GM10248 (cell line): ENCODE data around the gene ATPAF2.
A peak's percentile ranks its signal among the peaks of the same experiment; 100 is the strongest.

Source experiments
- CTCF ChIA-PET: fragments of 300-600 bp; sonication (Branson Sonifier 250); formaldehyde crosslinking; extraction: SDS; loops from one replicate; lab custom pipeline; 2021; ENCODE audit warnings: antibody characterized with exemption; lab: Yijun Ruan, JAX
- POLR2A ChIA-PET: fragments of 350-650 bp; sonication (Branson Sonifier 250); formaldehyde crosslinking; extraction: SDS; loops from one replicate; lab custom pipeline; 2020; ENCODE audit warnings: antibody characterized with exemption; lab: Yijun Ruan, JAX
- DNase-seq: peaks from one replicate; pipeline ENCODE4 v3.0.0; 2012; ENCODE audit errors: extremely low spot score
- TF ChIP-seq, protein P1 (sequence below): IDR thresholded peaks from 2 replicates; pipeline ENCODE4 v1.5.1; 2012; ENCODE audit warnings: mild to moderate bottlenecking, low read depth; ENCODE audit errors: extremely low read depth, missing control alignments, control extremely low read depth

The ATPAF2 gene

GRCh38 chr17:18041776-18042175 is 2.8 kb upstream of the ATPAF2 start:
- ChIA-PET POLR2A (interaction anchor here (0.8 kb wide), 1 partner anchor 371 kb away, joined by 3 read pairs; no protein-coding TSS in a partner anchor), CTCF (interaction anchor here (0.6 kb wide), 1 partner anchor 152 kb away, joined by 3 read pairs; no protein-coding TSS in a partner anchor)
- TF ChIP-seq, protein P1, sequence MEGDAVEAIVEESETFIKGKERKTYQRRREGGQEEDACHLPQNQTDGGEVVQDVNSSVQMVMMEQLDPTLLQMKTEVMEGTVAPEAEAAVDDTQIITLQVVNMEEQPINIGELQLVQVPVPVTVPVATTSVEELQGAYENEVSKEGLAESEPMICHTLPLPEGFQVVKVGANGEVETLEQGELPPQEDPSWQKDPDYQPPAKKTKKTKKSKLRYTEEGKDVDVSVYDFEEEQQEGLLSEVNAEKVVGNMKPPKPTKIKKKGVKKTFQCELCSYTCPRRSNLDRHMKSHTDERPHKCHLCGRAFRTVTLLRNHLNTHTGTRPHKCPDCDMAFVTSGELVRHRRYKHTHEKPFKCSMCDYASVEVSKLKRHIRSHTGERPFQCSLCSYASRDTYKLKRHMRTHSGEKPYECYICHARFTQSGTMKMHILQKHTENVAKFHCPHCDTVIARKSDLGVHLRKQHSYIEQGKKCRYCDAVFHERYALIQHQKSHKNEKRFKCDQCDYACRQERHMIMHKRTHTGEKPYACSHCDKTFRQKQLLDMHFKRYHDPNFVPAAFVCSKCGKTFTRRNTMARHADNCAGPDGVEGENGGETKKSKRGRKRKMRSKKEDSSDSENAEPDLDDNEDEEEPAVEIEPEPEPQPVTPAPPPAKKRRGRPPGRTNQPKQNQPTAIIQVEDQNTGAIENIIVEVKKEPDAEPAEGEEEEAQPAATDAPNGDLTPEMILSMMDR: no peak
- DNase-seq: no peak

DNA sequence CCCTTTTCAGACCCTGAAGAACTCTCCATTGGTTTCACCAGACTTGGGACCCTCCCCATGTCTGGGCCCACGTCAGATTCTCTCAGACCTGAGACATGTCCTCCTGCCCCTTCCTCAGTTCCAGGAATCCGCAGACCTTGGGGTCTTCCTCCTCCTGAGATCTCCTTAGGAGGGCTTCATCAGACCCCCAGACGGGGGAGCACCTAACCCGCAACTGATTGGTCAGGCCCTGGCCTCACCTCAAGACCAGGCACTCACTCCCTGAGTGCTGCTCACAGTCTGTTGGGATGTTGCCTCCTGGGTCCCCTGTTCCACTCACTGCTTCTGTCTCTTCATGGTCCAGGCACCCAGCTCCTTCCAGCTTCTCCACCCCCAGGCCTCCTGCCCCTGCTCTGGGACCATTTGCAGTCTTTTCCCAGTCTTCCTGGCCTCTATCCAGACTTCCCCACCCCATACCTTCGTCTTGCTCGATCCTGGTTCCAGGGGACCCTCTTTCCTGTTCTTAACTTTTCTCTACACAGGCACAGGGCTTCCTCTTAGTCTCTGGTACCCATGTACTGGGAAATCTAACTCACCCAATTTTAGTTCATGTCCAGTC is 1.4 kb upstream of the ATPAF2 start:
- DNase-seq: no peak
- ChIA-PET CTCF (no interaction called here), POLR2A (no interaction called here)
- TF ChIP-seq, protein P1: no peak

DNA sequence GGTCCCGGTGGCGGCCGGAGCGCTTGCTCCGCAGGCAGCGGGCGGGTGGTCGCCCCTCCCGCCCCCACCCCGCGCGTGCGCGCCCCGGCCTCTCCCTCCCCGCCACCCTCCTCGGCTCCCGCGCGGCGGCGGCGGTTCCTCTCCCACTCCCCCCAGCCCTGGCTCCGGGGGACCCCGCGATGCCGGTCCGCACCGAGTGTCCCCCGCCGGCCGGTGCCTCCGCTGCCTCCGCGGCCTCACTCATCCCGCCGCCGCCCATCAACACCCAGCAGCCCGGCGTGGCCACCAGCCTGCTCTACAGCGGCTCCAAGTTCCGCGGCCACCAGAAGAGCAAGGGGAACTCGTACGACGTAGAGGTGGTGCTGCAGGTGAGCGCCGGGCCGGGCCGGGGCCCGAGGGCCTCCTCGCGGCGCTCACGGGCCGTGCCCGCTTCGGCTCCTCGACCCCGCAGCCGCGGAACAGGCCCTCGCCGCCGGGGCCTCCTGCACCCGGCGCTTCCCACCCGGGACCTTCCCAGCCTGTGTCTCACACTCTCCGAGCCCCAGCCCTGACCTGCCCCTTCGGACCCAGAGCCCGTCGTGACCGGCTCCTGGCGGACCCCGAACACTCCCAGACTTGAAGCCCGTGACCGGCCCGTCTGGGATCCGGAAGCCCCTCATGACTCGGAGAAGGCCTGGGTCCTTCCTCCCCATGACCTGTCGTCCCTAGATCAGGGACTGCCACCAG is 730 bp upstream of the ATPAF2 start:
- DNase-seq: peak; percentile 71
- POLR2A ChIA-PET: no interaction called here
- CTCF ChIA-PET: no interaction called here
- TF ChIP-seq, protein P1: no peak

DNA sequence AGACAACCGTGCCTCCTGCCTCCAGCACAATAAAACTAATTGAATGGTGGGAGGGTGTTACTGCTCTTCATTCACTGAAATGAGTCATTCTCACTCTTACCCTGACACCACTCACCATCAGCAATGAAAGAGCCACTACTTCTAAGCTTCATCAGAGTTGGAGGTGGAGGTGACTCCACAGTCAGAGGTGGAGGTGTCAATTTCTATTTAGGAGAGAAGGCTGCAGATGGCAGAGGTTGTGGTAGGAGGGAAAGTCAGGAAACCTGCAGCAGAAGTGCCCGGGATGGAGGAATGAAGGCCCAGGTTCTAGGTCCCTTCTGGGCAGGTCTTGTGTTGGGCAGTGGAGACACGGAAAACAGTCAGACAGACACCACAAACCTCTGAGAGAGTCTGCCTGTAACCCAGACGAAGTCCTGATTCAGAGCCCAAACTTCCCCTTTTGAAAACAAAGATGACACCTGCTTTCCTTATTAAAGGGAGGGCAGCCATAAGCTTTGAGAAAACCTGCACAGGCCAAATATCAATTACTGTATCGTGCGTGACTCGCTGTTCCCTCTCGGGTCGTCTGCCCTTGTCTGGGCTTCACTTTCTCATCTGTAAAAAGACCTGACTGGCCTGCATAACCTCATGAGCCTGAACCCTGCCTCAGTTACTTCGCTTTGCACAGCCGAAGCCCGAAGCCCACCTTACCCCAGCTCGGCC is 668 bp downstream of the ATPAF2 start:
- CTCF ChIA-PET: interaction anchor here (0.7 to 1.9 kb wide), 4 partner anchors 10 to 358 kb away, joined by 3 to 7 read pairs (median 4); no protein-coding TSS in a partner anchor
- POLR2A ChIA-PET: no interaction called here
- peak; percentile 45 for DNase-seq
- TF ChIP-seq, protein P1: no peak

GRCh38 chr17:18037486-18037885 is 1.5 kb downstream of the ATPAF2 start:
- no peak for DNase-seq
- POLR2A ChIA-PET: no interaction called here
- CTCF ChIA-PET: interaction anchor here (1.5 to 1.9 kb wide), 3 partner anchors 146 to 357 kb away, joined by 3 to 7 read pairs (median 4); no protein-coding TSS in a partner anchor
- TF ChIP-seq, protein P1: no peak

- no peak for DNase-seq
- ChIA-PET POLR2A (no interaction called here), CTCF (interaction anchor here (1.0 to 4.0 kb wide), 7 partner anchors 11 to 355 kb away, joined by 3 to 32 read pairs (median 5); no protein-coding TSS in a partner anchor)
- TF ChIP-seq, protein P1: no peak
Measured at GRCh38 chr17:18035704-18036103, 3.3 kb downstream of the ATPAF2 start.
